DND-41 (cell line): ENCODE data around the gene ERBB4.

ENCODE experiments used
- ATAC-seq: fragments of 200-7000 bp; cut with Tn5 transposase; 3 replicates; pipeline ENCODE4 v1.9.1; 2021; ENCODE audit warnings: low read depth; ENCODE audit not compliant: insufficient read depth
- DNase-seq: peaks from one replicate; pipeline ENCODE4 v3.0.0-alpha.2; 2020
- H2AFZ ChIP-seq: 2 replicates; pipeline ENCODE4 v1.6.0; 2012; ENCODE audit warnings: low read depth, low read length
- H3K27ac ChIP-seq: 2 replicates; pipeline ENCODE4 v1.5.1; 2012; ENCODE audit warnings: low read length, inconsistent platforms
- H3K27me3 ChIP-seq: fragments of 200-600 bp; sonication (generic); 2 replicates; pipeline ENCODE4 v1.6.0; 2012; ENCODE audit warnings: low read length, mild to moderate bottlenecking, inconsistent platforms; ENCODE audit not compliant: insufficient read depth, poor library complexity
- H3K36me3 ChIP-seq: 2 replicates; pipeline ENCODE4 v1.5.1; 2012; ENCODE audit warnings: low read length, inconsistent platforms; ENCODE audit not compliant: insufficient read depth
- H3K4me1 ChIP-seq: 2 replicates; pipeline ENCODE4 v1.5.1; 2012; ENCODE audit warnings: mild to moderate bottlenecking, low read length; ENCODE audit not compliant: insufficient read depth
- H3K4me2 ChIP-seq: 2 replicates; pipeline ENCODE4 v1.6.0; 2012; ENCODE audit warnings: mild to moderate bottlenecking, moderate library complexity, low read length, inconsistent platforms; ENCODE audit not compliant: insufficient read depth
- H3K4me3 ChIP-seq, 2 experiments: fragments of 200-600 bp in 1 of 2; shearing (Covaris generic) in 1 of 2; 2 replicates each; pipeline ENCODE4 v1.5.1; 2012 to 2016; ENCODE audit warnings: inconsistent platforms in 2 of 2, low read length in 2 of 2, mild to moderate bottlenecking in 2 of 2, low read depth in 1 of 2, moderate library complexity in 1 of 2
- H3K79me2 ChIP-seq: 2 replicates; pipeline ENCODE4 v1.6.0; 2012; ENCODE audit warnings: low read length, inconsistent platforms; ENCODE audit not compliant: insufficient read depth
- H3K9ac ChIP-seq: 2 replicates; pipeline ENCODE4 v1.6.0; 2012; ENCODE audit warnings: low read depth, mild to moderate bottlenecking, inconsistent platforms, low read length, moderate library complexity
- H3K9me3 ChIP-seq: 2 replicates; pipeline ENCODE4 v1.5.1; 2012; ENCODE audit warnings: low read length, moderate library complexity, mild to moderate bottlenecking, inconsistent platforms; ENCODE audit not compliant: insufficient read depth, severe bottlenecking
- H4K20me1 ChIP-seq: 2 replicates; pipeline ENCODE4 v1.6.0; 2012; ENCODE audit warnings: low read length; ENCODE audit not compliant: insufficient read depth
- CTCF ChIP-seq: IDR thresholded peaks from 2 replicates; pipeline ENCODE4 v1.5.1; 2012; ENCODE audit warnings: borderline replicate concordance, low read length, moderate library complexity, mild to moderate bottlenecking; ENCODE audit not compliant: poor library complexity, severe bottlenecking; ENCODE audit errors: extremely low read depth
- EZH2 ChIP-seq: IDR thresholded peaks from 3 replicates; pipeline ENCODE4 v1.6.1; 2012; ENCODE audit warnings: borderline replicate concordance, low read depth, mild to moderate bottlenecking, moderate library complexity, low read length, inconsistent platforms; ENCODE audit not compliant: severe bottlenecking

ERBB4 gene

DNA sequence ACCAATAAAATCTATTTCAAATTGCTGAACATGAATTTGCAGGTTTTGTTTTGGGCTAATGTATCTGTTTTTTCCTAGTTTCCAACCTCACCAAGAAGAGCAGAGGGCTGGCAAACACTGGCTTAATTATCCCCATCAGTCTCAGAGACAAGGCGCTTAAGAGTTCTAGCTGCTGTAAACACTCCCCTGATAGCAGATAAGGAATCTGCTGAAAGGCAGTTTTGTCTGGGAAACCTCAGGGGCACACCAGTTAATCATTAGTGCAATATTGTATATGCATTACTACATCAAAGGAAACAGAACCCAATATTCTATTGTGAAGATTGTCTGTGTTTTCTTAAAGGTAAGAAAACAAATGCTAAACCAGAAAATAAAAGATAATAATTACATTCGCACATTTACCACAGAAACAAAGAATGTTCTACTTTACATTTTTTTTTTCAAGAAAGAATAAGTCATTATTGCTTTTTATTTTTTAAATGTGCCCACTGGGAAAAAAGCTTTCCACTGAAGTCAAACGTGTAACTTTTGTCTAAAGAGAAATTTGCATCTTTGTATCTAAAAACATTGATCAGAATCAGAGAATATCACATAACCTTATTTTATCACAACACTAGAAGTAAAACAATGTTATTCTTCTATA lies 179.1 kb downstream of the ERBB4 start:
- Histone ChIP-seq H3K9me3 (no peaks in the 10 kb centered on the region), H3K4me2 (no peak overlapping the region), H3K36me3 (no peaks in the 10 kb centered on the region), H4K20me1 (no peaks in the 10 kb centered on the region), H2AFZ (no peak overlapping the region), H3K4me1 (no peaks in the 10 kb centered on the region), H3K27ac (no peak overlapping the region), H3K9ac (no peak overlapping the region), H3K4me3 (no peak overlapping the region), H3K79me2 (no peaks in the 10 kb centered on the region), H3K27me3 (no peaks in the 10 kb centered on the region)
- TF ChIP-seq CTCF: no peak
- no peak for TF ChIP-seq EZH2
- ATAC-seq (no peak), DNase-seq (no peak)

- H3K4me1 ChIP-seq: no peaks in the 10 kb centered on the region
- no peak overlapping the region for H3K27ac ChIP-seq
- TF ChIP-seq CTCF: no peak
- no peak for TF ChIP-seq EZH2
- no peak overlapping the region for H3K4me3 ChIP-seq
- H2AFZ ChIP-seq: no peak overlapping the region
- H3K27me3 ChIP-seq: no peaks in the 10 kb centered on the region
- ATAC-seq: no peak
- no peaks in the 10 kb centered on the region for H3K9me3 ChIP-seq
- H4K20me1 ChIP-seq: no peaks in the 10 kb centered on the region
- no peak for DNase-seq
- no peak overlapping the region for H3K4me2 ChIP-seq
- no peaks in the 10 kb centered on the region for H3K79me2 ChIP-seq
- no peak overlapping the region for H3K9ac ChIP-seq
- H3K36me3 ChIP-seq: no peaks in the 10 kb centered on the region
Measured at GRCh38 chr2:212357606-212358005, 181.0 kb downstream of the ERBB4 start.

DNA sequence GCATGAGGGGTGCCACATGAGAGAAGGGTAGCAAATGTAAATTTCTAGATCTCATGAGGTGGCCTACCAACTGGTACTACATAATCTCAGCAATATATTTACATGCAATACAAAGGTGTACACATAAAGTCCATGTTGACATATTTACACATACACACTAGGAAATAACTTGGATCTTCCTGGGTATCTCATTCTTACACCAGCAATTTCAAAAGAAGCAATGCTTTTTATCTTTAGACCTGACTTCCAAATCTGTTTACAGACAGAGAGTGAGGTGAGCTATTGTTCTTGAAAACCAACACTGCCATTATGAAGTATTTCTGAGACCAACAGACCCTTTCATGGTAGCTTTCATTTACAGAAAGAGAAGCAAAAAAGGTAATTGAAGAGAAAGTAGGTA lies 184.2 kb downstream of the ERBB4 start:
- TF ChIP-seq EZH2 (no peak), CTCF (no peak)
- H3K4me1 ChIP-seq: no peaks in the 10 kb centered on the region
- no peak overlapping the region for H2AFZ ChIP-seq
- no peaks in the 10 kb centered on the region for H3K27me3 ChIP-seq
- no peak overlapping the region for H3K9ac ChIP-seq
- no peaks in the 10 kb centered on the region for H3K36me3 ChIP-seq
- H3K27ac ChIP-seq: no peak overlapping the region
- H3K4me3 ChIP-seq: no peak overlapping the region
- no peak for ATAC-seq
- no peaks in the 10 kb centered on the region for H3K9me3 ChIP-seq
- DNase-seq: no peak
- H4K20me1 ChIP-seq: no peaks in the 10 kb centered on the region
- H3K79me2 ChIP-seq: no peaks in the 10 kb centered on the region
- no peak overlapping the region for H3K4me2 ChIP-seq

DNA sequence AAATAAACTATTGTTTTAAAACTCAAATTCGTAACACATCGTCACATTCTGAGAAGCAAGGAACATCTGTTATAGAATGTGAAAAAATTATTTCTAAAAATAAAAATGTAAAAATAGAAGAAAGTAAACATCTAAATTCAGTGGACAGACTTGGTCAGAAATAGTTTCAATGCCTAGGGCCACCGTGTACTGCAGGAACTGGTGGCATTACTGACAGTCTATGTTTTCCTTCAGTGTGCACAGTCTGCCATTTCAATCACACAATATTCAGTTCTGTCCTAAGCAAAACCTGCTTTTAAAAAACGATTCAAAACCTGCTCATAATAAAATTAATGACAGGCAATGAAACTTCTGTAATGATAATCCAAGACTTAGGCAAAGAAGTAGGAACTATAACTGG lies 190.1 kb downstream of the ERBB4 start:
- no peak for TF ChIP-seq EZH2
- TF ChIP-seq CTCF: no peak
- no peak for ATAC-seq
- H3K4me2 ChIP-seq: no peak overlapping the region
- H2AFZ ChIP-seq: no peak overlapping the region
- no peaks in the 10 kb centered on the region for H3K79me2 ChIP-seq
- H3K4me3 ChIP-seq: no peak overlapping the region
- no peaks in the 10 kb centered on the region for H3K27me3 ChIP-seq
- H3K9me3 ChIP-seq: no peaks in the 10 kb centered on the region
- no peak overlapping the region for H3K9ac ChIP-seq
- no peaks in the 10 kb centered on the region for H3K36me3 ChIP-seq
- H4K20me1 ChIP-seq: no peaks in the 10 kb centered on the region
- no peak for DNase-seq
- no peaks in the 10 kb centered on the region for H3K4me1 ChIP-seq
- no peak overlapping the region for H3K27ac ChIP-seq
